Liver (tissue), 9 donors: ENCODE measurements around the gene GIGYF1. TPM values are rescaled to one million over a fixed set of nuclear protein-coding genes. Genes with fewer than 3 reads are reported as not detected.

Experiments used
- DNase-seq: peaks from one replicate; pipeline ENCODE4 v3.0.0-alpha.2; 2017; ENCODE audit warnings: low spot score
- H3K27ac ChIP-seq, 2 donors: one replicate each; pipeline ENCODE4 v1.7.0; 2013; ENCODE audit warnings: inconsistent platforms in 2 of 2, low read length in 2 of 2, control low read depth in 1 of 2, low read depth in 1 of 2, mild to moderate bottlenecking in 1 of 2
- H3K27me3 ChIP-seq, 4 donors: one replicate each; pipeline versions ENCODE4 v1.6.1 to v1.7.0; 2013; ENCODE audit warnings: low read length in 3 of 4, inconsistent platforms in 1 of 4, mild to moderate bottlenecking in 1 of 4, moderate library complexity in 1 of 4; ENCODE audit not compliant: control insufficient read depth in 4 of 4, insufficient read depth in 4 of 4
- H3K36me3 ChIP-seq, 4 donors: one replicate each; pipeline versions ENCODE4 v1.6.1 to v1.7.0; 2013; ENCODE audit warnings: low read length in 3 of 4, mild to moderate bottlenecking in 3 of 4, low read depth in 1 of 4, moderate library complexity in 1 of 4; ENCODE audit not compliant: control insufficient read depth in 4 of 4, insufficient read depth in 3 of 4
- H3K4me1 ChIP-seq, 4 donors: one replicate each; pipeline versions ENCODE4 v1.6.1 to v1.7.0; 2013; ENCODE audit warnings: low read length in 3 of 4, mild to moderate bottlenecking in 3 of 4, moderate library complexity in 1 of 4; ENCODE audit not compliant: control insufficient read depth in 4 of 4, insufficient read depth in 4 of 4
- H3K4me3 ChIP-seq, 3 donors: one replicate each; pipeline versions ENCODE4 v1.6.1 to v1.7.0; 2013; ENCODE audit warnings: low read length in 3 of 3, control low read depth in 1 of 3, low read depth in 1 of 3, mild to moderate bottlenecking in 1 of 3
- H3K9ac ChIP-seq, 2 donors: one replicate each; pipeline ENCODE4 v1.7.0; 2013; ENCODE audit warnings: low read length in 2 of 2, mild to moderate bottlenecking in 2 of 2, moderate library complexity in 2 of 2, control low read depth in 1 of 2, low read depth in 1 of 2
- H3K9me3 ChIP-seq, 4 donors: one replicate each; pipeline versions ENCODE4 v1.6.1 to v1.7.0; 2013; ENCODE audit warnings: low read length in 3 of 4; ENCODE audit not compliant: control insufficient read depth in 4 of 4
- EGR1 ChIP-seq, 2 donors: IDR thresholded peaks; 2 replicates each; pipeline ENCODE4 v1.6.1; 2016 to 2018; ENCODE audit warnings: antibody characterized with exemption in 2 of 2, low read depth in 2 of 2
- FOXA1 ChIP-seq: IDR thresholded peaks from 2 replicates; pipeline ENCODE4 v1.6.1; 2016; ENCODE audit warnings: antibody characterized with exemption
- FOXA2 ChIP-seq: IDR thresholded peaks from 2 replicates; pipeline ENCODE4 v1.6.1; 2016; ENCODE audit warnings: antibody characterized with exemption
- GABPA ChIP-seq, 2 donors: IDR thresholded peaks in 1 of 2; conservative IDR thresholded peaks in 1 of 2; 2 replicates each; pipeline ENCODE4 v1.6.1; 2016; ENCODE audit warnings: antibody characterized with exemption in 2 of 2, mild to moderate bottlenecking in 1 of 2, moderate library complexity in 1 of 2
- HNF4A ChIP-seq, 2 donors: conservative IDR thresholded peaks; 2 replicates each; pipeline ENCODE4 v1.6.1; 2016; ENCODE audit warnings: antibody characterized with exemption in 2 of 2, mild to moderate bottlenecking in 2 of 2
- HNF4G ChIP-seq: IDR thresholded peaks from 2 replicates; pipeline ENCODE4 v1.6.1; 2016; ENCODE audit warnings: antibody characterized with exemption
- JUND ChIP-seq, 2 donors: IDR thresholded peaks; 2 replicates each; pipeline ENCODE4 v1.6.1; 2016; ENCODE audit warnings: antibody characterized with exemption in 2 of 2
- MAX ChIP-seq: IDR thresholded peaks from 2 replicates; pipeline ENCODE4 v1.6.1; 2016; ENCODE audit warnings: antibody characterized with exemption
- NR2F2 ChIP-seq: IDR thresholded peaks from 2 replicates; pipeline ENCODE4 v1.6.1; 2016; ENCODE audit warnings: antibody characterized with exemption
- RAD21 ChIP-seq, 2 donors: IDR thresholded peaks; 2 replicates each; pipeline ENCODE4 v1.6.1; 2016; ENCODE audit warnings: antibody characterized with exemption in 2 of 2, mild to moderate bottlenecking in 2 of 2
- RXRA ChIP-seq, 2 donors: IDR thresholded peaks; 2 replicates each; pipeline ENCODE4 v1.6.1; 2017 to 2018; ENCODE audit warnings: antibody characterized with exemption in 2 of 2, mild to moderate bottlenecking in 1 of 2
- SP1 ChIP-seq: IDR thresholded peaks from 2 replicates; pipeline ENCODE4 v1.6.1; 2018; ENCODE audit warnings: antibody characterized with exemption, mild to moderate bottlenecking
- TAF1 ChIP-seq: conservative IDR thresholded peaks from 2 replicates; pipeline ENCODE4 v1.6.1; 2016; ENCODE audit warnings: antibody characterized with exemption, mild to moderate bottlenecking
- YY1 ChIP-seq: IDR thresholded peaks from 2 replicates; pipeline ENCODE4 v1.6.1; 2016; ENCODE audit warnings: antibody characterized with exemption, mild to moderate bottlenecking
- WGBS: extraction: QIAGEN DNeasy Blood & Tissue Kit; methylation state at CpG from one replicate; pipeline ENCODE4 v1.1.7; 2013; 5-methylcytosine and 5-hydroxymethylcytosine counted together
- polyA plus RNA-seq, 2 donors: library from polyadenylated mRNA; stranded (reverse) in 1 of 2; unstranded in 1 of 2; fragments of 200-250 nt in 1 of 2; fragments of >200 nt in 1 of 2; fragmentation: Nextera tagmentation in 1 of 2; extraction: Ambion mirVana in 1 of 2; gene quantifications; one replicate each; pipeline versions ENCODE4 v1.2.1 to v1.2.3, GENCODE V29; 2013 to 2015
- total RNA-seq, 2 donors: library from RNA; depleted of rRNA; stranded (reverse); fragments of >200 nt; gene quantifications; one replicate each; pipeline ENCODE4 v1.2.3, GENCODE V29; 2014
- TF ChIP-seq, protein P1 (sequence below): IDR thresholded peaks from 2 replicates; pipeline ENCODE4 v1.6.1; 2016; ENCODE audit warnings: antibody characterized with exemption
- TF ChIP-seq, protein P2 (sequence below): fragments of 150-350 bp; IDR thresholded peaks from 2 replicates; pipeline ENCODE4 v1.5.1; 2017; ENCODE audit warnings: improper control_type of control experiment, low read depth, low read length; ENCODE audit not compliant: missing input control
- TF ChIP-seq, protein P3 (sequence below): IDR thresholded peaks from 2 replicates; pipeline ENCODE4 v1.6.1; 2016; ENCODE audit warnings: antibody characterized with exemption, mild to moderate bottlenecking
- TF ChIP-seq, protein P4 (sequence below): IDR thresholded peaks from 2 replicates; pipeline ENCODE4 v1.6.1; 2016; ENCODE audit warnings: antibody characterized with exemption
- donor health status: healthy.
- donor health status: healthy.
- donor health status: healthy.
- donor health status: healthy.
- donor health status: healthy.

GIGYF1 gene
- total and polyA plus RNA-seq, 4 donors, result 6.8 to 12.7 (median 10.1) TPM

GRCh38 chr7:100654908-100655831 is 38.9 kb downstream of the GIGYF1 start:
- H3K4me1 ChIP-seq, result peaks cover 0 to 4% (median 0%) of the 10 kb centered on the region in 4 donors
- TF ChIP-seq HNF4A (conservative IDR thresholded peaks at IDR 0.05), result no peak
- TF ChIP-seq, protein P1, sequence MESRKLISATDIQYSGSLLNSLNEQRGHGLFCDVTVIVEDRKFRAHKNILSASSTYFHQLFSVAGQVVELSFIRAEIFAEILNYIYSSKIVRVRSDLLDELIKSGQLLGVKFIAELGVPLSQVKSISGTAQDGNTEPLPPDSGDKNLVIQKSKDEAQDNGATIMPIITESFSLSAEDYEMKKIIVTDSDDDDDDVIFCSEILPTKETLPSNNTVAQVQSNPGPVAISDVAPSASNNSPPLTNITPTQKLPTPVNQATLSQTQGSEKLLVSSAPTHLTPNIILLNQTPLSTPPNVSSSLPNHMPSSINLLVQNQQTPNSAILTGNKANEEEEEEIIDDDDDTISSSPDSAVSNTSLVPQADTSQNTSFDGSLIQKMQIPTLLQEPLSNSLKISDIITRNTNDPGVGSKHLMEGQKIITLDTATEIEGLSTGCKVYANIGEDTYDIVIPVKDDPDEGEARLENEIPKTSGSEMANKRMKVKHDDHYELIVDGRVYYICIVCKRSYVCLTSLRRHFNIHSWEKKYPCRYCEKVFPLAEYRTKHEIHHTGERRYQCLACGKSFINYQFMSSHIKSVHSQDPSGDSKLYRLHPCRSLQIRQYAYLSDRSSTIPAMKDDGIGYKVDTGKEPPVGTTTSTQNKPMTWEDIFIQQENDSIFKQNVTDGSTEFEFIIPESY, result no peak
- TF ChIP-seq, protein P2, sequence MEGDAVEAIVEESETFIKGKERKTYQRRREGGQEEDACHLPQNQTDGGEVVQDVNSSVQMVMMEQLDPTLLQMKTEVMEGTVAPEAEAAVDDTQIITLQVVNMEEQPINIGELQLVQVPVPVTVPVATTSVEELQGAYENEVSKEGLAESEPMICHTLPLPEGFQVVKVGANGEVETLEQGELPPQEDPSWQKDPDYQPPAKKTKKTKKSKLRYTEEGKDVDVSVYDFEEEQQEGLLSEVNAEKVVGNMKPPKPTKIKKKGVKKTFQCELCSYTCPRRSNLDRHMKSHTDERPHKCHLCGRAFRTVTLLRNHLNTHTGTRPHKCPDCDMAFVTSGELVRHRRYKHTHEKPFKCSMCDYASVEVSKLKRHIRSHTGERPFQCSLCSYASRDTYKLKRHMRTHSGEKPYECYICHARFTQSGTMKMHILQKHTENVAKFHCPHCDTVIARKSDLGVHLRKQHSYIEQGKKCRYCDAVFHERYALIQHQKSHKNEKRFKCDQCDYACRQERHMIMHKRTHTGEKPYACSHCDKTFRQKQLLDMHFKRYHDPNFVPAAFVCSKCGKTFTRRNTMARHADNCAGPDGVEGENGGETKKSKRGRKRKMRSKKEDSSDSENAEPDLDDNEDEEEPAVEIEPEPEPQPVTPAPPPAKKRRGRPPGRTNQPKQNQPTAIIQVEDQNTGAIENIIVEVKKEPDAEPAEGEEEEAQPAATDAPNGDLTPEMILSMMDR, result no peak
- TF ChIP-seq NR2F2, result no peak
- TF ChIP-seq GABPA (IDR thresholded peaks at IDR 0.05 in 1 of 2, conservative IDR thresholded peaks at IDR 0.05 in 1 of 2), result no peak
- no peak for TF ChIP-seq EGR1 (IDR thresholded peaks at IDR 0.05; ENCODE audit: low read depth in 2 of 2)
- TF ChIP-seq JUND (IDR thresholded peaks at IDR 0.05), result no peak
- TF ChIP-seq, protein P3, sequence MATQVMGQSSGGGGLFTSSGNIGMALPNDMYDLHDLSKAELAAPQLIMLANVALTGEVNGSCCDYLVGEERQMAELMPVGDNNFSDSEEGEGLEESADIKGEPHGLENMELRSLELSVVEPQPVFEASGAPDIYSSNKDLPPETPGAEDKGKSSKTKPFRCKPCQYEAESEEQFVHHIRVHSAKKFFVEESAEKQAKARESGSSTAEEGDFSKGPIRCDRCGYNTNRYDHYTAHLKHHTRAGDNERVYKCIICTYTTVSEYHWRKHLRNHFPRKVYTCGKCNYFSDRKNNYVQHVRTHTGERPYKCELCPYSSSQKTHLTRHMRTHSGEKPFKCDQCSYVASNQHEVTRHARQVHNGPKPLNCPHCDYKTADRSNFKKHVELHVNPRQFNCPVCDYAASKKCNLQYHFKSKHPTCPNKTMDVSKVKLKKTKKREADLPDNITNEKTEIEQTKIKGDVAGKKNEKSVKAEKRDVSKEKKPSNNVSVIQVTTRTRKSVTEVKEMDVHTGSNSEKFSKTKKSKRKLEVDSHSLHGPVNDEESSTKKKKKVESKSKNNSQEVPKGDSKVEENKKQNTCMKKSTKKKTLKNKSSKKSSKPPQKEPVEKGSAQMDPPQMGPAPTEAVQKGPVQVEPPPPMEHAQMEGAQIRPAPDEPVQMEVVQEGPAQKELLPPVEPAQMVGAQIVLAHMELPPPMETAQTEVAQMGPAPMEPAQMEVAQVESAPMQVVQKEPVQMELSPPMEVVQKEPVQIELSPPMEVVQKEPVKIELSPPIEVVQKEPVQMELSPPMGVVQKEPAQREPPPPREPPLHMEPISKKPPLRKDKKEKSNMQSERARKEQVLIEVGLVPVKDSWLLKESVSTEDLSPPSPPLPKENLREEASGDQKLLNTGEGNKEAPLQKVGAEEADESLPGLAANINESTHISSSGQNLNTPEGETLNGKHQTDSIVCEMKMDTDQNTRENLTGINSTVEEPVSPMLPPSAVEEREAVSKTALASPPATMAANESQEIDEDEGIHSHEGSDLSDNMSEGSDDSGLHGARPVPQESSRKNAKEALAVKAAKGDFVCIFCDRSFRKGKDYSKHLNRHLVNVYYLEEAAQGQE, result no peak
- no peak for TF ChIP-seq FOXA1
- no peak for TF ChIP-seq SP1
- no peak for TF ChIP-seq RXRA (IDR thresholded peaks at IDR 0.05)
- no peak overlapping the region for H3K9ac ChIP-seq
- no peaks in the 10 kb centered on the region for H3K36me3 ChIP-seq
- 56% methylated on average over 25 of the region's 25 CpGs for WGBS
- peaks cover 0 to 5% (median 1%) of the 10 kb centered on the region in 4 donors for H3K27me3 ChIP-seq
- no peak for DNase-seq
- no peak overlapping the region for H3K4me3 ChIP-seq
- no peak overlapping the region for H3K27ac ChIP-seq
- H3K9me3 ChIP-seq, result no peaks in the 10 kb centered on the region

DNA sequence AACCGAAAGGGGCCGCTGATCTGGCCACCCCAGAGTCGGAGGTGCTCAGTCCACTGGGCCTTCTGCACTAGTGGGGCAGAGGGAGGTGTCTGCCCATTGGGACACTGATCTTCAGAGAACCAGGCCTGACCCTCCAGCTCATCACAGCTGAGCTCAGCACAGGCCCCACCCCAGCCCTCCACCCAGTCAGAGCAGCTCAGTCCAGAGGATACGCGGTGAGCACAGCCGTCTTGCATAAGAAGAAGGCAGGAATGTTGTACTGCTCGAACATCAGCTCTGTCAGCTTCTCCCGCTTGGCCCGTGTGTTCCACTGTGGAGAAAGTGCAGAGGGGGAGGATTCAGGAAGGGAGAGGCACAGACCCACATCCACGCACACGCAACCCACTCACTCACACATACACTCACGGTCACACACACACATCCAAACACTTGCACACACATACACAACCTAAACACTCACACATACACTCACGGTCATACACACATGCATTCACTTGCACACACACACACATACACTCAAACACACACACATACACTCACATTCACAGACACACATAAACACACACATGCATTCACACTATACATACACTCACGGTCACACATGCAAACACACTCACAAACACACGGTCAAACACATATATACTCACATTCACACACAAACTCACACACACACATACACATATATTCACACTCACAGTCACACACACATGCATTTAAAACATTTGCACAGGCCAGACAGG is 44.1 kb downstream of the GIGYF1 start:
- Histone ChIP-seq H3K9ac (no peak overlapping the region), H3K36me3 (no peaks in the 10 kb centered on the region), H3K27ac (no peak overlapping the region), H3K9me3 (no peaks in the 10 kb centered on the region), H3K4me3 (no peak overlapping the region), H3K27me3 (peaks cover 0 to 5% (median 1%) of the 10 kb centered on the region in 4 donors), H3K4me1 (no peaks in the 10 kb centered on the region)
- WGBS, result 85% methylated on average over 15 of the region's 15 CpGs
- no peak for DNase-seq
- TF ChIP-seq YY1 (no peak), FOXA1 (no peak), RXRA (IDR thresholded peaks at IDR 0.05) (no peak), HNF4A (conservative IDR thresholded peaks at IDR 0.05) (no peak), GABPA (IDR thresholded peaks at IDR 0.05 in 1 of 2, conservative IDR thresholded peaks at IDR 0.05 in 1 of 2) (no peak), JUND (IDR thresholded peaks at IDR 0.05) (no peak), HNF4G (no peak), FOXA2 (no peak), MAX (no peak), TAF1 (no peak), RAD21 (IDR thresholded peaks at IDR 0.05) (no peak), EGR1 (IDR thresholded peaks at IDR 0.05; ENCODE audit: low read depth in 2 of 2) (no peak)
- TF ChIP-seq, protein P4, sequence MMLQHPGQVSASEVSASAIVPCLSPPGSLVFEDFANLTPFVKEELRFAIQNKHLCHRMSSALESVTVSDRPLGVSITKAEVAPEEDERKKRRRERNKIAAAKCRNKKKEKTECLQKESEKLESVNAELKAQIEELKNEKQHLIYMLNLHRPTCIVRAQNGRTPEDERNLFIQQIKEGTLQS, result no peak
- TF ChIP-seq, protein P3, result no peak
